GM21381 (cell line): ENCODE data around the gene PHLDA3.

Experiments used
- ATAC-seq: cut with Tn5 transposase; IDR thresholded peaks from one replicate; pipeline ENCODE4 v1.9.1; 2021; ENCODE audit warnings: mild to moderate bottlenecking, moderate library complexity; ENCODE audit not compliant: unreplicated experiment

PHLDA3 gene

GRCh38 chr1:201436393-201436792 lies 32.6 kb downstream of the PHLDA3 start:
- ATAC-seq = no peak

GRCh38 chr1:201434266-201434665 lies 34.7 kb downstream of the PHLDA3 start:
- ATAC-seq = no peak

GRCh38 chr1:201433609-201434008 lies 35.4 kb downstream of the PHLDA3 start:
- no peak for ATAC-seq

- ATAC-seq = no peak
These were observed 38.2 kb downstream of the PHLDA3 start for GRCh38 chr1:201430776-201431175.

DNA sequence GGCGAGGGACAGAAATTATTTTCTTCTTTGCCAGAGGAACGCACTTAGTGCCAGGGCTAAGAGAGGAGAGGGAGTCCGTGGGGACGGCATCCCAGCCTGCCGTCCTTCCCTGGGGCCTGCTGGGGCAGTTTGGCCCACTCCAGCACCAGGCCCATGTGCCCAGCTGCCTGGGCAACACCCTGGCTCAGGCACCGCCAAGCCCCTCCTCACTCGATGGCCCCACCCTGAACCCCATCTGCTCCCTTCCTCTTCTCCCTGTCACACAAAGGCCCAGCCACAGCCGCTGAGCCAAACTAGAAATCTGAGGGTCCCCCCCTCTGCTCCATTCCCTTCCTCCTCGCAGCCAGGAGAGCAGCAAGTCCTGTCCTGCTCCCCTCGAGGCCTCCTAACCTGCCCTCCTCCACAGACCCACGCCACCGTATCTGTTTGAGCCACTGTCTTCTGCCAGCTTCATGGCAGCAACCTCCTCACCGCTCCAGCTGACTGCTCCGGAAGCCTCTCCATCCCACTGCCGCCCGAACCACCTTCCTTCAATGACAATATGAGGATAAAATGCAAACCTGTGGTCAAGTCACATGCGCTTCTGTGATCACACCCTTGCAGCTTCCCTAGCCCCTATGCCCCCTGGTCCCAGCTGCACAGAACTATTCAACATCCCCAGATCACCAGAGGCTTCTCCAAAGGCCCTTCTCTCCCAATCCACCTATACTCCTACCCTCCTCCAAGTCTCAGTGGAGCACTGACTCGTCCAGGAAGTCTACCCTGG lies 39.1 kb downstream of the PHLDA3 start:
- no peak for ATAC-seq

DNA sequence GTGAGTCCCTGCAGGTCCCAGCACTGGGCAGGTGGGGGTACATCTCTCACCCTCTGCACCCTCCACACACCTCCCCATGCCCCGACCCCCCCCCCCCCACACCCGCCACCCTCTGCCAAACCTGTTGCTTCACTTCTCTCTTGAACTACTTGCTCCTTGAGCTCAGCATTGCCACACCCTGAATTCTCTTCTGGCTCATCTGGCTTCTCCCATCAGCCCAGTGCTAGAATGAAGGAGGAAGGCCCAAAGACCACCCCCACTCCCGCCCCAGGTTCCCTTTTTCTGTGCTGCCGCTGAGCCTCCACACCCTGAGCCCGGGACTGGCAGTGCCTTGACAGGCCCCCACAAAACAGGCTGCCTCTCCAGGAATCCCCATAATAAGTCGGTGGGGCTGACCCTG lies 41.0 kb downstream of the PHLDA3 start:
- no peak for ATAC-seq

DNA sequence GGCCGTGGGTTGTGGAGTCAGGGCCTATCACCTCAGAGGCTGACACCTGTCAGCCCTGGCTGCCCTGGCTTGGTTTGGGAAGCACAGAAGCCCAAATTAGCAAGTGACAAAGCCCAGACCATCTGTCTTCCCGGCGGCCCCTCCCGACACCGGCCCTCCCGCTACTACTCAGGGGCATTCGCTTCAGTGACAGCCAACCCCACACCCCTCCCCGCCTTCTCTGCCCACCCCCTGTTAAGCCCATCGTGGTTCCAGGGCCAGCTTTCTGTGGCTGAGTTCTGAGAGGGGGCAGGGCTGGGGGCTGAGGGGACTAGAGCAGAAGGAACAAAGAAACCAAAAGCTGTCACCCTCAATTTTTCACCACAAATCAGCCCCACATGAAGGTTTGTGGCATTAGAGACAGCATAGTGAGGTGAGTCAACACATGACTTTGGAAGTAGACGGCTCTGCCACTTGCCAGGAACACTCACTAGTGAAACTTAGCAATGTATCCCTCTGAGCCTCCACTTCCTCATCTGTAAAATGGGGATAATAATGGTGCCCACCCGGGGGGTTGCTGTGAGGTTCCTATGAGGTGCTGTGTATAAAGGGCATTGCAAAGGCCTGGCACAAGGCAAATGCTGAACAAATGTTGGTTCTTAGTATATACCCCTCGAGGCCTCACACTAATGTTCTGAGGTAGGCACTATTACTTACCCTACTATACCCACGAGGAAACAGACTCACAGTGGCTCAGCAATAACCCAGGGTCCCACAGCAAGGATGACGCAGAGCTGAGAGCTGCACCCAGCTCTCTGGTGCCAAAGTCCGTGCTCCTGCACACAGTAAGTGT lies 42.3 kb downstream of the PHLDA3 start:
- no peak for ATAC-seq

GRCh38 chr1:201424146-201424545 lies 44.8 kb downstream of the PHLDA3 start:
- ATAC-seq = no peak

- ATAC-seq = no peak
These were observed 45.3 kb downstream of the PHLDA3 start for GRCh38 chr1:201423655-201424054.

DNA sequence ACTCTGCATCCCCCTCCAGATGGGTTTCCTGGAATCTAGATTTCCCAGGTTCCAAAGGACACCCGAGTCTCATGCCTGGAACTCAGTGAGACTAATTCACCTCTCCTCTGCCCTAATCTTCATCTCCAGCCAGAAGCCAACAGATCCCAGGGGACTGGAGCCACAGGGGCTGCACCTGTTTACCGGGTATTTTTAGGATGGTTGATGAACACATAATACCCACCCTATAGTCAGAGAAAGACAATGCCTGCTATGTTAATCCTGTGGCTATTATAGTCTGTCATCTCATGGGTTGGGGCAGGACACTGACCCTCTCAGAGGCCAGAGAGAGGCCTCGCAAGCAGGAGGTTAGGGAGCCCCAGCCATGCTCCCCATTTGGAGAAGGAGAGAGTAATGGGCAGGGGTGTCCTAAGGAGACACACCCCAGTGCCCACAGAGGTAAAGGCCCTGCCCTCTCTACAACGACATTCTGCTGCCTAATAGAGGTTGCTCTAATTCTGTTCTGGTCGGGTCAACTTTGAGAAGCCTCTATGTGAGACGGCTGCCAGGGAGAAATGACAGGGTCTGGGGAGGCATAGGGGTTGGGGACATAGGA lies 46.5 kb downstream of the PHLDA3 start:
- ATAC-seq = no peak

DNA sequence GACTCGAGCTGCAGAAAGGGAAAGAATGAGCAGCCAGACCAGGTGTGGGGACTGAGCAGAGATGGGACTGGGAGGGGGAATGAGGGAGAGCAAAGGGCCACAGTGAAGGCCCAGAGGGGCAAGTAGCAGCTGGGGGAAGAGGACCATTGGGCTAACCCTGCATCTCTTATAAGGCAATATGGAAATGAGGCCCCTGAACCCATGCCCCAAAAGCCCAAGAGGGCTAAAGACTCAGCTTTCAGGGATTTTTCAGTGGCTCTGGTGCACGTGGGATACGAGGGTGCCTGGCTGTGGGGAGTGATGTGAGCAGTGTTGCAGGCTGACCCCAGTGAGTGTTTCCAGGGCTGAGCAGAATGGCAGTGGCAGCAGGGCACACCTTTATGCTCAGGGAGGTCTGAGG lies 47.0 kb downstream of the PHLDA3 start:
- ATAC-seq = no peak

DNA sequence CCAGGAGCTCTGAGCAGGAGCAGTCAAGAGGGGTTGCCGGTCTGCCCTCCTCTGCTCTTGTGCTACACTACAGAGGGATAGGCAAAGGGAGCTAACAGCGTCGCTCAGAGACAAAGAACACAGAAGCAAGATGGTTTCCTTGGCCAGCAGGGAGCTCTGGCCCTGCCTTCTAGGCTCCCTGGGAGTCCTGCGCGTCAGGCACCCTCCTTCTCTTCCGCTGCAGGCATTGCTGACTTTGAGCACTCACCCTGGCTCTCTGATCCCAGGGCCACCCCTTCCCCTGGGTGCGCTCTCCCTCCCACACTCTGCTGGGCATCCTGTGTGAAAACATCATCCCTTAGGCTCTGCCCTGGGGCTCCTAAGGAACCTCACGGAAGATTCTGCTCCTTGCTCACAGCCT lies 47.9 kb downstream of the PHLDA3 start:
- ATAC-seq = no peak

DNA sequence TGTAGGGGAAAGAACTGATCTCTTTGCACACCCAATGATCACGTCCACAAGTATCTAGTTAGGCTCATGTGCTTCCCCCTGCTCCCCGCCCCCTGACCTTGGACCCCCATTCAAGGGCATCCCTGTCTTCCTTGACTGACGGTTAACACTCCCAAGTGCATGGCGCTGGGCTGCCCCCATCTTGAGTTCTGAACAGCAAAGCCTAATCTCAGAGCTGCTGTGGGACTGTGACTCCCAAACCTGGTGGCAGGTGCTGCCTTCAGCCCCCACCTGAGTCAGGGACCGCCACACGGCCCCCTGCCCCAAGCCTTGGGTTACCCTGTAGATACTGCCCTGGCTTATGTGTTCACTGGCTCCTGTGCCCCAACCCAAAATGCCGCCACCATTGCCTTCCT lies 48.4 kb downstream of the PHLDA3 start:
- no peak for ATAC-seq

- ATAC-seq = no peak
These were observed 49.0 kb downstream of the PHLDA3 start for GRCh38 chr1:201419746-201420607.

DNA sequence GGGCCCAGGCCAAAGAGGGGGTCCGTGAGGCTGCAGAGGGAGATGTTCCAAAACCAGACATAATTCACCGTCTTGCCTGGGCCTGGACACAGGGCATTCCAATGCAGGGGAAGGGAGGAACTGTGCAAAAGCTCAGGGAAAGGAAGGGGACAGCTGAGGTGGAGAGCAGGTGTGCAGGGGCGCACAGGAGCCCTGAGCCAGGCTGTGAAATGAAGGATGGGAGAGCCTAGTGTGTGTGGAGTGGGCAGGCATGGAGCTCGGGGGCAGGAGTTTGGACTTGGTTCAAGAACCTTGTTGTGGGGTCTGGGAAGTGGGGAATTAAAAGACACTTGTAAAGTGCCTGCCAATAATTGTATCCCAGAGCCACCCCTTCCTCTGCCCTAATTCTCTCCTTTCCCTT lies 49.7 kb downstream of the PHLDA3 start:
- no peak for ATAC-seq

DNA sequence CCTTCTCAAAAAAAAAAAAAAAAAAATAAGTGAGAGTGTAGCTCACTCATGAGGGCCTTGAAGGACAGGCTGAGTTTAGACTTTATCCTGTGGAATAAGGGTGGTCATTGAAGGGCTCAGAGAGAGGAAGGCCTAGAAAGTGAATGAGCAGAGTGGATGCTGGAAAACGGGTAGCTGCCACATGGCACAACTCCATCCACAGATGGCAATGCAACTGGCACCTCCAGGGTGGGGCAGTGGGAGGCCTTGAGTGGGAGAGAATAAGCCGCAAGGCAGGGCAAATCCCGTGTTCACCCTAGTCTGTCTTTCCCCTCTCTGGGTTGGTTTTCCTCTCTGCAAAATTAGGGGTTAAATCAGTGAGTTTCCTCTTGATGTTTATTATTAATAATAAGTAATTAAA lies 50.5 kb downstream of the PHLDA3 start:
- ATAC-seq = no peak
